ENCODE results near the gene MARK4.
"Not testable (repeated sequence)": the region's sequence is repeated elsewhere in the genome, so short reads cannot be mapped to it uniquely, and the experiment has no call there.

MARK4 gene

GRCh38 chr19:45223879-45224278 lies 27.2 kb upstream of the MARK4 start:
- Histone ChIP-seq H3K27ac (replicated peaks) (no peak overlapping the region), H3K27me3 (ENCODE audit: insufficient read depth, poor library complexity, severe bottlenecking) (peaks cover 5% of the 10 kb centered on the region), H3K4me3 (replicated peaks; ENCODE audit: insufficient read depth, low read length) (no peak overlapping the region)
- no peak for DNase-seq (ENCODE audit: low read depth in 1 of 2, low spot score in 1 of 2)
- no peak for TF ChIP-seq GABPA (IDR thresholded peaks at IDR 0.05; ENCODE audit: low read depth)
- no peak for TF ChIP-seq REST (IDR thresholded peaks at IDR 0.05; ENCODE audit: insufficient replicate concordance, low read depth)
- no peak for TF ChIP-seq POLR2AphosphoS5 (IDR thresholded peaks at IDR 0.05; ENCODE audit: low read depth)
- TF ChIP-seq SPI1 (IDR thresholded peaks at IDR 0.05; ENCODE audit: borderline replicate concordance, low read depth): no peak
- no peak for TF ChIP-seq CTCF (IDR thresholded peaks at IDR 0.05; ENCODE audit: insufficient read depth, low read length)

GRCh38 chr19:45224645-45225044 lies 26.4 kb upstream of the MARK4 start:
- Histone ChIP-seq H3K27me3 (ENCODE audit: insufficient read depth, poor library complexity, severe bottlenecking) (peaks cover 3% of the 10 kb centered on the region), H3K4me3 (replicated peaks; ENCODE audit: insufficient read depth, low read length) (no peak overlapping the region), H3K27ac (replicated peaks) (no peak overlapping the region)
- TF ChIP-seq SPI1 (IDR thresholded peaks at IDR 0.05; ENCODE audit: borderline replicate concordance, low read depth) (no peak), CTCF (IDR thresholded peaks at IDR 0.05; ENCODE audit: insufficient read depth, low read length) (no peak), POLR2AphosphoS5 (IDR thresholded peaks at IDR 0.05; ENCODE audit: low read depth) (no peak), REST (IDR thresholded peaks at IDR 0.05; ENCODE audit: insufficient replicate concordance, low read depth) (no peak), GABPA (IDR thresholded peaks at IDR 0.05; ENCODE audit: low read depth) (no peak)
- no peak for DNase-seq (ENCODE audit: low read depth in 1 of 2, low spot score in 1 of 2)

GRCh38 chr19:45229056-45229455 lies 22.0 kb upstream of the MARK4 start:
- H3K27me3 ChIP-seq (ENCODE audit: insufficient read depth, poor library complexity, severe bottlenecking); H3K27ac ChIP-seq (replicated peaks); H3K4me3 ChIP-seq (replicated peaks; ENCODE audit: insufficient read depth, low read length); DNase-seq (ENCODE audit: low read depth in 1 of 2, low spot score in 1 of 2): not testable (repeated sequence)

GRCh38 chr19:45231891-45232290 lies 19.2 kb upstream of the MARK4 start:
- peaks cover 12% of the 10 kb centered on the region for H3K27me3 ChIP-seq (ENCODE audit: insufficient read depth, poor library complexity, severe bottlenecking)
- no peak overlapping the region for H3K4me3 ChIP-seq (replicated peaks; ENCODE audit: insufficient read depth, low read length)
- TF ChIP-seq GABPA (IDR thresholded peaks at IDR 0.05; ENCODE audit: low read depth) (no peak), CTCF (IDR thresholded peaks at IDR 0.05; ENCODE audit: insufficient read depth, low read length) (no peak), POLR2AphosphoS5 (IDR thresholded peaks at IDR 0.05; ENCODE audit: low read depth) (no peak), REST (IDR thresholded peaks at IDR 0.05; ENCODE audit: insufficient replicate concordance, low read depth) (no peak), SPI1 (IDR thresholded peaks at IDR 0.05; ENCODE audit: borderline replicate concordance, low read depth) (no peak)
- H3K27ac ChIP-seq (replicated peaks): no peak overlapping the region
- no peak for DNase-seq (ENCODE audit: low read depth in 1 of 2, low spot score in 1 of 2)

Measured in HL-60 (cell line).